Measurements from ENCODE around the gene KNL1. TPM values are rescaled to one million over a fixed set of nuclear protein-coding genes. Genes with fewer than 3 reads are reported as not detected.

Gene KNL1
- total RNA-seq, 2 experiments from 2014 or later, result 32.8 to 33.1 TPM

DNA sequence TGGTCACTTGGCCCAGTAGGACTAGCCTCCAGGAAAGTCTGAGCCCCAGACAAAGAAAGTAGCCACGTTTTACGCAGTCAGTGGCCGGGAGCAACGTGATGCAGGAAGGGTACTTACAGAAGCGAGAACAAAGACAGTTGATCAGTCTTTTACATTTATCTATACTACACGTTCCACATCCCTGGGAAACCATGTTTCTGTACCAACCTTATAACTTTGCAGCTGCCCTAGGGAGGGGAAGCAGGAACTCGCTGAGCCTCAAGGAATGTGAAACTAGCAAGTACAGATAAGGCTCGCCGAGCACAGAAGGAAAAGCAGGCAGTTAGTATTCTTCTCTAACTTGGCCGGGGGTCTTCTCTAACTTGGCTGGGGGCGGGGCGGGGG lies 3.4 kb upstream of the KNL1 start:
- H3K4me1 Mint-ChIP-seq (ENCODE audit: low read depth), result peaks cover 26% of the 10 kb centered on the region
- peaks cover 9% of the 10 kb centered on the region for H3K27me3 Mint-ChIP-seq
- no peak for DNase-seq
- CTCF ChIA-PET, result interaction anchor here (1.0 to 3.3 kb wide), 6 partner anchors 22 to 194 kb away, joined by 3 to 21 read pairs (median 4); partner anchors contain the start of genes RAD51 and RPUSD2
- POLR2A ChIA-PET, result interaction anchor here (1.7 kb wide), 1 partner anchor 21 kb away, joined by 8 read pairs; the partner anchor contains the start of gene RPUSD2
- no peaks in the 10 kb centered on the region for H3K9me3 Mint-ChIP-seq
- H3K36me3 Mint-ChIP-seq, result peaks cover 5% of the 10 kb centered on the region
- H3K4me3 Mint-ChIP-seq, result peak overlapping the region; percentile 77
- intact Hi-C loops (cut with micrococcal nuclease), result loop anchor here (1.0 to 5.0 kb wide), 2 partner anchors 86 to 302 kb away; partner anchors contain the start of gene VPS18
- no peak overlapping the region for H3K27ac Mint-ChIP-seq

DNA sequence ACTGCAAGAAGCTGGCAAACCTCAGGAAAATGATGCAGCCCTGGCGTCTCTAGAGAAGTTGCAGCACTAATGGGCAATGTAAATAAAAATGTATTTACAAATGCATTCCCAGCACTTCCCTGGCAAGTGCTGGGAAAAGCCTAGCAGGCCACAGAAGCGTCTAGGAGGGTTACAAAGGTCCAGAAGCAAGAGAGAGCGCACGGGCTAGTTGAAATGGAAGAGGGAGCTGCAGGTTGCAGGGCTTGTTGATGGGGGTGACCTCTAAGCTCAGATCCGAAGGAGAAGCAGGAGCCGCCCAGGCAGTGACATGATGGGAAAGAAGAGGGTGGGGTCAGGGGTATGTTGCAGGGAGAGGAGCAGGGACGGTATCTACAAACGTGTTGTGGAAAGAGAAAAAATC lies 2.7 kb upstream of the KNL1 start:
- H3K4me3 Mint-ChIP-seq, result no peak overlapping the region
- CTCF ChIA-PET, result interaction anchor here (0.8 to 1.7 kb wide), 4 partner anchors 22 to 266 kb away, joined by 3 to 4 read pairs (median 3); partner anchors contain the start of genes RAD51 and RPUSD2

DNA sequence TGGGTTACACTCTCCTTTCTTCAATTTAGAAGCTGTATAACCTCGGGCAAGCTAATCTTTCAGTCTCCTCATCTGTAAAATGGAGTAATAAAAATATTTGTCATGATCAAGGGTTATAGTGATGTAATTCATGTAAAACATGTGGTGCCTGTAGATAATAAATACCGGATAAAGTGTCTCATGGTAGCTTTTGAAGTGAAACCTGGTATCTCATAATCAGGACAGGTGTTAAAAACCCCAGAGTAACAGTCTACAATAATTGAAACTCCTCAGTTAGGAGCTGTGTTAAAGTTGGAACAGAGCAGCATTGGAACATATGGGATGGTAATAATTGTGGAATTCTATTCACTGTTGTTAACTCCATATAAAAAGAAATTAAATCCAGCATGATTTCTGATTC lies 884 bp upstream of the KNL1 start:
- peaks cover 10% of the 10 kb centered on the region for H3K27me3 Mint-ChIP-seq
- POLR2A ChIA-PET, result interaction anchor here (0.6 to 2.6 kb wide), 2 partner anchors 24 to 78 kb away, joined by 4 to 11 read pairs; partner anchors contain the start of gene RPUSD2
- H3K4me1 Mint-ChIP-seq (ENCODE audit: low read depth), result peaks cover 26% of the 10 kb centered on the region
- H3K36me3 Mint-ChIP-seq, result peaks cover 5% of the 10 kb centered on the region
- no peak for DNase-seq
- CTCF ChIA-PET, result interaction anchor here (0.7 to 1.2 kb wide), 4 partner anchors 28 to 302 kb away, joined by 3 to 6 read pairs (median 4); partner anchors contain the start of genes CCDC32 and RAD51
- peak overlapping the region; percentile 98 for H3K4me3 Mint-ChIP-seq
- intact Hi-C loops (cut with micrococcal nuclease), result loop anchor here (1.0 to 5.0 kb wide), 2 partner anchors 101 to 299 kb away; partner anchors contain the start of gene VPS18
- H3K27ac Mint-ChIP-seq, result peak overlapping the region; percentile 99
- H3K9me3 Mint-ChIP-seq, result no peaks in the 10 kb centered on the region

More for the DNA sequence above, 2.7 kb upstream of the KNL1 start:
- Mint-ChIP-seq H3K9me3 (no peaks in the 10 kb centered on the region), H3K4me1 (ENCODE audit: low read depth) (peaks cover 26% of the 10 kb centered on the region), H3K27me3 (peaks cover 10% of the 10 kb centered on the region), H3K27ac (no peak overlapping the region), H3K36me3 (peaks cover 5% of the 10 kb centered on the region)
- no peak for DNase-seq
- POLR2A ChIA-PET, result no interaction called here
- intact Hi-C loops (cut with micrococcal nuclease), result loop anchor here (5.0 kb wide), 1 partner anchor 301 kb away; the partner anchor contains the start of gene VPS18

DNA sequence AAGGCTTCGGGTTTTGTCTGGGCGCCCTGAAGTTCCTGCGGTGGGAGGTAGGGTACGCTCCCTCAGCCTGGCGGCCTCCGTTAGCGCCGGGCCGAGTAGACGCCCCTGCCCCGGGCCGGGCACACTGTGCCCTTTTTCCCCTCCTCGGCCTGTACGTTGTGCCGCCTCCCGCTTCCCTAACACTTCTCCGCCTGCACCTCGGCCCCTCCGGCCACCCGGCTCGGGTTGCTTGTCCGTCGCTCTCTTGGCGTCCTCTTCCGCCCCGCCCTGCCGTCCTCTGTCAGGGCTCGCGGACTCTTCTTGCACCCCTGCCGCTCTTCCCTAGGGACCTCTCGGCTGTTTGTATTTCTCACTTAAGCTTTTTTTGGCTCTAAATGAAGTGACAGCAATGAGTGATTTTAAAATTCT lies 384 bp downstream of the KNL1 start:
- peaks cover 25% of the 10 kb centered on the region for H3K4me1 Mint-ChIP-seq (ENCODE audit: low read depth)
- ChIA-PET CTCF (interaction anchor here (0.9 to 1.1 kb wide), 2 partner anchors 10 to 85 kb away, joined by 3 to 4 read pairs; no protein-coding TSS in a partner anchor), POLR2A (interaction anchor here (0.7 to 2.6 kb wide), 3 partner anchors 25 to 234 kb away, joined by 3 to 11 read pairs (median 4); partner anchors contain the start of genes PPP1R14D, RAD51 and RPUSD2)
- peak overlapping the region; percentile 98 for H3K4me3 Mint-ChIP-seq
- H3K36me3 Mint-ChIP-seq, result peaks cover 5% of the 10 kb centered on the region
- peaks cover 10% of the 10 kb centered on the region for H3K27me3 Mint-ChIP-seq
- no peaks in the 10 kb centered on the region for H3K9me3 Mint-ChIP-seq
- intact Hi-C loops (cut with micrococcal nuclease), result loop anchor here (1.0 to 5.0 kb wide), 7 partner anchors 25 to 298 kb away; partner anchors contain the start of genes CCDC32, DNAJC17, RMDN3 and RPUSD2
- no peak for DNase-seq
- peak overlapping the region; percentile 99 for H3K27ac Mint-ChIP-seq

DNA sequence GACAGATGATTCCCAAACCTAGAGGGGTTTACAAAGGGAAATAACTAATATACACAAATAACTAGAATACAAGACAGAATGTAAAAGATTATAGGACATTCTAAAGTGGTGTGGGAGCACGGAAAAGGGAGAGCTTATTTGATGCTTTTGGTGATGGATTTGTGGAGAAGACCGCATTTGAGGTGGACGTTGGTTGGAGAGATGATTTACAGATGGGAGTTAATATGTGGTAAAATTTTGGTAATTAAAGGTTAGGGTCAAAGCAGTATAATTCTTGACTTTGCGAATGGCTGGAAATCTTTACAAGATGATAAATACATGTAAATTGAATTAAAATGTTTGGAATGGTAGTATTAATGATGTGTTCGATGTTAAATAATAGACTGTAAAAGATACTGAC lies 1.2 kb downstream of the KNL1 start:
- peaks cover 10% of the 10 kb centered on the region for H3K27me3 Mint-ChIP-seq
- H3K9me3 Mint-ChIP-seq, result no peaks in the 10 kb centered on the region
- intact Hi-C loops (cut with micrococcal nuclease), result loop anchor here (2.0 kb wide), 2 partner anchors 150 to 160 kb away; partner anchors contain the start of gene RMDN3
- CTCF ChIA-PET, result interaction anchor here (0.9 to 1.1 kb wide), 2 partner anchors 9 to 84 kb away, joined by 3 to 4 read pairs; no protein-coding TSS in a partner anchor
- peaks cover 5% of the 10 kb centered on the region for H3K36me3 Mint-ChIP-seq
- peaks cover 22% of the 10 kb centered on the region for H3K4me1 Mint-ChIP-seq (ENCODE audit: low read depth)
- no peak for DNase-seq
- POLR2A ChIA-PET, result interaction anchor here (0.7 to 1.4 kb wide), 4 partner anchors 26 to 233 kb away, joined by 3 to 4 read pairs (median 4); partner anchors contain the start of genes CCDC32, PPP1R14D, RAD51 and RPUSD2
- H3K27ac Mint-ChIP-seq, result no peak overlapping the region
- H3K4me3 Mint-ChIP-seq, result peak overlapping the region; percentile 98

DNA sequence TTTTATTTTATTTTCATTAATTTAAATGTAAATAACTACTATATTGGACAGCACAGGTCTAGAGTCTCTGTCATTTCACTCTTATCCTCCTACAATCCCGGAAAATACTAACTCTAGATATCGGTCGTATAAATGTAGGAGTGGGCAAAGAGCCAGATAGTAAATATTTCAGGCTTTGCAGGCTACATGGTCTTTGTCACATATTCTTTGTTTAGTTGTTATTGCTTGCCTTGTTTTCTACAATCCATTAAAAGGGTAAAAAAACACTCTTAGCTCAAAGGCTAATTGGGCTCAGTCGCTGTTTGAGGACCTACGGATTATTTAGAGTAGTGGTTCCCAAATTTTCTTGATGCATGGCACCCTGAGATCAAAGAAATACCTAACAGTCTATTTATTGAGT lies 1.7 kb downstream of the KNL1 start:
- Mint-ChIP-seq H3K27me3 (peaks cover 10% of the 10 kb centered on the region), H3K4me3 (no peak overlapping the region), H3K4me1 (ENCODE audit: low read depth) (peaks cover 19% of the 10 kb centered on the region), H3K27ac (no peak overlapping the region), H3K36me3 (peaks cover 5% of the 10 kb centered on the region), H3K9me3 (no peaks in the 10 kb centered on the region)
- DNase-seq, result no peak
- intact Hi-C loops (cut with micrococcal nuclease), result loop anchor here (2.0 kb wide), 2 partner anchors 149 to 159 kb away; partner anchors contain the start of gene RMDN3
- ChIA-PET POLR2A (interaction anchor here (0.8 to 1.4 kb wide), 3 partner anchors 27 to 99 kb away, joined by 3 to 4 read pairs (median 4); partner anchors contain the start of genes CCDC32, RAD51 and RPUSD2), CTCF (no interaction called here)

DNA sequence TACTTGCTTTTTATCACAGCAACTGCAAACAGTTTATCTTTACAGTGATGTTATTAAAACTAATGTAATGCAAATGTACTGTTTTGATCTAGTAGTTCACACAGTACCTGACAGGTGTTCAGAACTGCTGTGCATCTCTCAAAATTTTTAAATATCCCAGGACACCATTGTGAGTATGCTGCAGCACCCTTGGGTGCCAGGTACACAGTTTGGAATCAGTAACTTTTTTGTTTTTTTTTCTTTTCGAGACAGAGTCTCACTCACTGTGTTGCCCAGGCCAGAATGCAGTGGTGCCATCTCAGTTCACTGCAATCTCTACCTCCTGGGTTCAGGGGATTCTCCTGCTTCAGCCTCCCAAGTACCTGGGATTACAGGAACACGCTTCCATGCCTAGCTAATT lies 3.0 kb downstream of the KNL1 start:
- Mint-ChIP-seq H3K4me1 (ENCODE audit: low read depth) (peaks cover 19% of the 10 kb centered on the region), H3K27ac (no peak overlapping the region), H3K27me3 (peaks cover 10% of the 10 kb centered on the region), H3K9me3 (no peaks in the 10 kb centered on the region), H3K36me3 (peaks cover 5% of the 10 kb centered on the region), H3K4me3 (no peak overlapping the region)
- intact Hi-C loops (cut with micrococcal nuclease), result no loop called here
- ChIA-PET POLR2A (no interaction called here), CTCF (no interaction called here)
- DNase-seq, result no peak

DNA sequence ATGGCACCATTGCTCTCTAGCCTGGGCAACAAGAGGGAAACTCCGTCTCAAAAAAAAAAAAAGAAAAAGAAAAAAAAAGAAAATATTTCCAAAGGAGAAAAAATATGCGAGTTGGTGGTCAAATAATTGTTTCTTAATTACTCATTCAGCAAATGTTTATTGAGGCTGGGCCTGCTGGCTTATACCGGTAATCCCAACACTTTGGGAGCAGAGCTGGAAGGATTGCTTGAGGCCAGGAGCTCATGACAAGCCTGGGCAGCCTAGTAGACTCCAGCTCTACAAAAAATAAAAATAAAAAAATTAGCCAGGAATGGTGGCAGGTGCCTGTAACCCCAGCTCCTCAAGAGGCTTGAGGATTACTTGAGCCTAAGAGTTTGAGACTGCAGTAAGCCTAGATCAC lies 4.1 kb downstream of the KNL1 start:
- Mint-ChIP-seq H3K36me3 (peaks cover 5% of the 10 kb centered on the region), H3K4me1 (ENCODE audit: low read depth) (peaks cover 15% of the 10 kb centered on the region), H3K27me3 (peaks cover 10% of the 10 kb centered on the region), H3K4me3 (no peak overlapping the region), H3K27ac (no peak overlapping the region), H3K9me3 (no peaks in the 10 kb centered on the region)
- ChIA-PET CTCF (interaction anchor here (0.6 kb wide), 1 partner anchor 149 kb away, joined by 4 read pairs; no protein-coding TSS in a partner anchor), POLR2A (no interaction called here)
- intact Hi-C loops (cut with micrococcal nuclease), result no loop called here
- DNase-seq, result no peak

DNA sequence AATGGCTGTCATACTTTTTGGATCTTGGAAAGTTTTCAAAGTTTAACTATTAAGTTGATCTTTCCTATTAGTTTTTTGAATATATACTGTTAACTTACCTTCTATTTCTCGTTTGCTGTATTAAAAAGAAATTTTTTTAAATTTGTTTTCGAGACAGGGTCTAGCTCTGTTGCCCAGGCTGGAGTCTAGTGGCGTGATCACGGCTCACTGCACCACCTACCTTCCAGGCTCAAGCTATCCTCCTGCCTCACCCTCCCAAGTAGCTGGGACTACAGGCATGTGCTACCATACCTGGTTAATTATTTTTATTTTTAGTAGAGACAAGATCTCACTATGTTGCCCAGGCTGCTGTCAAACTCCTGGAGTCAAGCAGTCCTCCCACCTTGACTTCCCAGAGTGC lies 4.6 kb downstream of the KNL1 start:
- Mint-ChIP-seq H3K4me3 (no peak overlapping the region), H3K27ac (no peak overlapping the region), H3K27me3 (peaks cover 10% of the 10 kb centered on the region), H3K36me3 (peaks cover 4% of the 10 kb centered on the region), H3K4me1 (ENCODE audit: low read depth) (peaks cover 9% of the 10 kb centered on the region), H3K9me3 (no peaks in the 10 kb centered on the region)
- intact Hi-C loops (cut with micrococcal nuclease), result no loop called here
- ChIA-PET POLR2A (no interaction called here), CTCF (interaction anchor here (2.3 kb wide), 1 partner anchor 9 kb away, joined by 6 read pairs; no protein-coding TSS in a partner anchor)
- DNase-seq, result no peak

DNA sequence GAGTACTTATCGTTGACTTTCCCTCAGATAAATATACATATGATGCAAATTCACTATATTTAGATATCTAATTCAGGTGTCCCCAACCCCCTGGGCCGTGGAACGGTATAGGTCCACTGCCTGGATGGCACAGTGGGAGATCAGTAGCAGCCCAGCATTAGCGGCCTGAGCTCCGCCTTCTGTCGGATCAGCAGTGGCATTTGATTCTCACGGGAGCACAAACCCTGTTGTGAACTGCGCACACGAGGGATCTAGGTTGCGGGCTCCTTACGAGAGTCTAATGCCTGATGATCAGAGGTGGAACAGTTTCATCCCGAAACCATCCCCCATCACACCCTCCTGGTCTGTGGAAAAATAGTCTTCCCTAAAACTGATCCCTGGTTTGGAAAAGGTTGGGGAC lies 6.9 kb downstream of the KNL1 start:
- Mint-ChIP-seq H3K4me1 (ENCODE audit: low read depth) (no peaks in the 10 kb centered on the region), H3K27me3 (no peaks in the 10 kb centered on the region), H3K4me3 (no peak overlapping the region), H3K36me3 (no peaks in the 10 kb centered on the region), H3K9me3 (no peaks in the 10 kb centered on the region), H3K27ac (no peak overlapping the region)
- CTCF ChIA-PET, result interaction anchor here (0.8 to 2.3 kb wide), 2 partner anchors 9 to 11 kb away, joined by 3 to 6 read pairs; no protein-coding TSS in a partner anchor
- POLR2A ChIA-PET, result interaction anchor here (0.6 kb wide), 1 partner anchor 638 kb away, joined by 3 read pairs; no protein-coding TSS in a partner anchor
- DNase-seq, result no peak
- intact Hi-C loops (cut with micrococcal nuclease), result no loop called here

DNA sequence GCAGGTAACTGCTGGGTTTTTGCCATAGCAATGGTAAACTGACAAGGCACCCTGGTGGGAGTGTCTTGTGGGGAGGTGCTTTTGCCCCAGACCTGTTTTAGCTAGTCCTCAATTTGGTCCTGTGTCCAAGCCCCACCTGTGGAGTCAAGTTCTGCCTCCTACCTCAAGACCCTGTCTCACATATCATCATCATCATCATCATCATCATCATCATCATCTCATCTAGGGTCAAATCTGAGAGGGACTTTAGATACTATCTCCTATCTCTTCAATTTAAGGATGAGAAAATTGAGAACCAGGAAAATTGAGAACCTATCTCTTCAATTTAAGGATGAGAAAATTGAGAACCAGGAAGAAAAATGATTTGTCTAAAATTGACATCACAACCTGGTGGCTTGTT lies 9.9 kb downstream of the KNL1 start:
- no peak for DNase-seq

DNA sequence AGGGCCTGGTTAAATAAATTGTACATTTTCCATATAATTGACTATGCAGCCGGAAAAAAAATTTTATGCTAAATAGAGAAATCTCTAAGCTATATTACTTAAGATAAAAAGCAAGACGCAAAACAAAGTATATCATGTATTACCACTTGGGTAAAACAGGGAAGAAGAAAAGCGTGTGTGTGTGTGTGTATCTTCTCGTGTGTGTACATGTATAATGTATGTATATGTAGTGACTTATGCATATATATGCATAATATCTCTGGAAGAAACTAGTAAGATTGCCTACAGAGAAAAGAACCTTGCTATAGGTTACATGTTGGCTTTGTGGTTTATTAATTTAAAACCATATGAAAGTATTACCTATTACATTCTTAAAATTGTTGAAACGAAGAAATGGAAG lies 19.0 kb downstream of the KNL1 start:
- ChIA-PET CTCF (no interaction called here), POLR2A (no interaction called here)
- DNase-seq, result no peak
- Mint-ChIP-seq H3K9me3 (no peaks in the 10 kb centered on the region), H3K4me1 (ENCODE audit: low read depth) (no peaks in the 10 kb centered on the region), H3K36me3 (no peaks in the 10 kb centered on the region), H3K27me3 (no peaks in the 10 kb centered on the region), H3K27ac (no peak overlapping the region), H3K4me3 (no peak overlapping the region)
- intact Hi-C loops (cut with micrococcal nuclease), result no loop called here

More for the DNA sequence above, 9.9 kb downstream of the KNL1 start:
- no peak overlapping the region for H3K27ac Mint-ChIP-seq
- POLR2A ChIA-PET, result no interaction called here
- H3K4me3 Mint-ChIP-seq, result no peak overlapping the region
- CTCF ChIA-PET, result interaction anchor here (0.9 to 1.9 kb wide), 2 partner anchors 9 to 14 kb away, joined by 3 to 5 read pairs; no protein-coding TSS in a partner anchor
- no peaks in the 10 kb centered on the region for H3K9me3 Mint-ChIP-seq
- H3K36me3 Mint-ChIP-seq, result peaks cover 6% of the 10 kb centered on the region
- intact Hi-C loops (cut with micrococcal nuclease), result no loop called here
- H3K4me1 Mint-ChIP-seq (ENCODE audit: low read depth), result no peaks in the 10 kb centered on the region
- H3K27me3 Mint-ChIP-seq, result no peaks in the 10 kb centered on the region

Measured in activated CD4-positive, alpha-beta memory T cell treated with anti-CD3 and anti-CD28 coated beads for 36 hours (primary cell).